HG03280 (cell line): ENCODE results near the gene SAMD1.

Experiments
- ATAC-seq: cut with Tn5 transposase; IDR thresholded peaks from one replicate; pipeline ENCODE4 v1.9.1; 2021; ENCODE audit warnings: mild to moderate bottlenecking, moderate library complexity; ENCODE audit not compliant: unreplicated experiment

SAMD1 gene

GRCh38 chr19:14089662-14090508, 666 bp downstream of the SAMD1 start:
- ATAC-seq = no peak

GRCh38 chr19:14089412-14089661, 1.2 kb downstream of the SAMD1 start:
- ATAC-seq = no peak

- no peak for ATAC-seq
These were observed 1.7 kb downstream of the SAMD1 start for GRCh38 chr19:14088634-14089411.

GRCh38 chr19:14086098-14086497, 4.5 kb downstream of the SAMD1 start:
- no peak for ATAC-seq

GRCh38 chr19:14085309-14085995, 5.1 kb downstream of the SAMD1 start, which contains the start of gene C19orf67:
TSS of gene C19orf67 (minus strand) at chr19:14085783. CDS start at chr19:14085627, 156 bp downstream.
- ATAC-seq = no peak

- ATAC-seq = no peak
These were observed 7.9 kb downstream of the SAMD1 start for GRCh38 chr19:14082675-14082960.

GRCh38 chr19:14081797-14082674, 8.5 kb downstream of the SAMD1 start:
- no peak for ATAC-seq

- ATAC-seq = peak; percentile 87
These were observed 9.4 kb downstream of the SAMD1 start for GRCh38 chr19:14080887-14081796.

GRCh38 chr19:14078411-14078810, 12.1 kb downstream of the SAMD1 start:
- no peak for ATAC-seq

GRCh38 chr19:14073925-14074838, 16.4 kb downstream of the SAMD1 start:
- ATAC-seq = no peak

GRCh38 chr19:14073261-14073924, 17.2 kb downstream of the SAMD1 start:
- peak; percentile 57 for ATAC-seq

- peak; percentile 15 for ATAC-seq
These were observed 17.9 kb downstream of the SAMD1 start, which contains the start of gene MISP3 for GRCh38 chr19:14072535-14073260. TSS of gene MISP3 (plus strand) at chr19:14072786. CDS start at chr19:14073310, 524 bp downstream.

GRCh38 chr19:14070268-14071050, 20.1 kb downstream of the SAMD1 start:
- no peak for ATAC-seq

GRCh38 chr19:14066134-14066533, 24.4 kb downstream of the SAMD1 start:
- ATAC-seq = no peak

- ATAC-seq = no peak
These were observed 27.4 kb downstream of the SAMD1 start for GRCh38 chr19:14063105-14063504.

GRCh38 chr19:14062558-14062855, 28.0 kb downstream of the SAMD1 start:
- no peak for ATAC-seq
